HepG2 (cell line): ENCODE data around the gene FIZ1. TPM values are rescaled to one million over a fixed set of nuclear protein-coding genes. Genes with fewer than 3 reads are reported as not detected.

Experiments
- ISX ChIP-seq: sonication (generic); formaldehyde crosslinking; conservative IDR thresholded peaks from 2 replicates; pipeline ENCODE4 v1.5.0; 2020; ENCODE audit warnings: missing genetic modification reagents
- KDM3A ChIP-seq: IDR thresholded peaks from 2 replicates; pipeline ENCODE4 v1.6.1; 2018; ENCODE audit warnings: low read depth, missing compliant biosample characterization
- TEAD3 ChIP-seq: optimal IDR thresholded peaks from 2 replicates; pipeline ENCODE3; 2016; ENCODE audit warnings: borderline replicate concordance
- TP53 ChIP-seq: sonication (generic); formaldehyde crosslinking; conservative IDR thresholded peaks from 2 replicates; pipeline ENCODE4 v1.4.0; 2020; ENCODE audit warnings: missing genetic modification reagents
- YEATS4 ChIP-seq: sonication (generic); formaldehyde crosslinking; IDR thresholded peaks from 2 replicates; pipeline ENCODE4 v1.4.0; 2020; ENCODE audit warnings: missing genetic modification reagents, borderline replicate concordance
- ZMYM3 ChIP-seq: sonication (generic); formaldehyde crosslinking; IDR thresholded peaks from 2 replicates; pipeline ENCODE4 v1.5.1; 2020; ENCODE audit warnings: mild to moderate bottlenecking, missing genetic modification reagents
- ZNF136 ChIP-seq: sonication (generic); formaldehyde crosslinking; IDR thresholded peaks from 2 replicates; pipeline ENCODE4 v1.8.1; 2022; ENCODE audit warnings: low read depth, mild to moderate bottlenecking, moderate library complexity, missing genetic modification reagents
- ZNF333 ChIP-seq: sonication (generic); formaldehyde crosslinking; IDR thresholded peaks from 2 replicates; pipeline ENCODE4 v1.4.0; 2020; ENCODE audit warnings: mild to moderate bottlenecking, missing genetic modification reagents, borderline replicate concordance
- polyA plus RNA-seq, 8 experiments: library from polyadenylated mRNA; depleted of rRNA in 3 of 8; stranded (reverse) in 7 of 8; unstranded in 1 of 8; fragments of >200 nt; fragmentation: Illumina TruSeq in 4 of 8; extraction: Trizol in 4 of 8; gene quantifications; 2 replicates each; pipeline versions ENCODE4 v1.2.1 to v1.2.3, GENCODE V29; 2011 to 2016; ENCODE audit warnings: low read depth in 4 of 8, missing spikeins in 1 of 8, mixed read lengths in 1 of 8; ENCODE audit not compliant: insufficient read depth in 1 of 8
- total RNA-seq, 5 experiments: library from RNA; depleted of rRNA; stranded (reverse); fragments of >200 nt; fragmentation: Illumina TruSeq; extraction: Trizol; gene quantifications; 2 replicates each; pipeline ENCODE4 v1.2.3, GENCODE V29; 2016; ENCODE audit warnings: low read depth in 1 of 5
- TF ChIP-seq, protein P1 (sequence below): sonication (generic); formaldehyde crosslinking; IDR thresholded peaks from 2 replicates; pipeline ENCODE4 v1.4.0; 2020; ENCODE audit warnings: missing genetic modification reagents, borderline replicate concordance
- TF ChIP-seq, protein P2 (sequence below): IDR thresholded peaks from 2 replicates; pipeline ENCODE4 v1.6.1; 2016; ENCODE audit warnings: low read depth
- TF ChIP-seq, protein P3 (sequence below): sonication (generic); formaldehyde crosslinking; IDR thresholded peaks from one replicate; pipeline ENCODE4 v1.5.1; 2020; ENCODE audit warnings: mild to moderate bottlenecking, missing genetic modification reagents; ENCODE audit errors: not compliant biosample characterization
- TF ChIP-seq, protein P4 (sequence below): sonication (generic); formaldehyde crosslinking; IDR thresholded peaks from 2 replicates; pipeline ENCODE4 v1.8.0; 2022; ENCODE audit warnings: mild to moderate bottlenecking, missing genetic modification reagents; ENCODE audit not compliant: insufficient replicate concordance
- TF ChIP-seq, protein P5 (sequence below): sonication (generic); formaldehyde crosslinking; IDR thresholded peaks from 2 replicates; pipeline ENCODE4 v1.9.0; 2021; ENCODE audit warnings: missing genetic modification reagents, borderline replicate concordance

The FIZ1 gene
- total and polyA plus RNA-seq, 2 of the 13 experiments (the other 11 are each of a cell fraction or from before 2014, with no cell fraction given): 3.6 to 5.9 TPM

DNA sequence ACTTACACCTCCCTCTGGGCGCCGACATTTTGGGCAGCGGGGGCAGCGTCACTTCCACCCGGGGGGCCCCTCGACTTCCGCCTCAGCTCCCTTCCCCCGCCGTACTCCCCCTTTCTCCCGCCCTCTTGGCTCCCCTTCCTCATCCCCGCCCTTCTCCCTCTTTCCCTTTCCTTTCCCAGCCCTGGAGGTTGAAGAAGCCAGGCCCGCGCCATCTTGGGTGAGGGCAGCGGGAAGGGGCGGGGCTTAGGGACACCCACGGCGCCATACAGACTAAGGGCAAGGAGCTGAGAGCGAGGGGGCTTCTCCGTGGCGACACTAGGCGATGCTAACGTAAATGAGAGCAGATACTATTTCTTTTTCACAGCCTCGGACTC is at the start of gene FIZ1 (continued):
- TF ChIP-seq, protein P1, sequence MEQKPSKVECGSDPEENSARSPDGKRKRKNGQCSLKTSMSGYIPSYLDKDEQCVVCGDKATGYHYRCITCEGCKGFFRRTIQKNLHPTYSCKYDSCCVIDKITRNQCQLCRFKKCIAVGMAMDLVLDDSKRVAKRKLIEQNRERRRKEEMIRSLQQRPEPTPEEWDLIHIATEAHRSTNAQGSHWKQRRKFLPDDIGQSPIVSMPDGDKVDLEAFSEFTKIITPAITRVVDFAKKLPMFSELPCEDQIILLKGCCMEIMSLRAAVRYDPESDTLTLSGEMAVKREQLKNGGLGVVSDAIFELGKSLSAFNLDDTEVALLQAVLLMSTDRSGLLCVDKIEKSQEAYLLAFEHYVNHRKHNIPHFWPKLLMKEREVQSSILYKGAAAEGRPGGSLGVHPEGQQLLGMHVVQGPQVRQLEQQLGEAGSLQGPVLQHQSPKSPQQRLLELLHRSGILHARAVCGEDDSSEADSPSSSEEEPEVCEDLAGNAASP (CRISPR knock-in tag): peak; percentile 50
- TF ChIP-seq ZNF136 (CRISPR knock-in tag) (no peak), YEATS4 (CRISPR knock-in tag) (peak; percentile 29), ISX (CRISPR knock-in tag) (0 out of 2 replicates have a peak, but pooled peaks have one; percentile 4), TP53 (CRISPR knock-in tag) (no peak), TEAD3 (CRISPR knock-in tag) (no peak), ZMYM3 (CRISPR knock-in tag) (no peak), ZNF333 (CRISPR knock-in tag) (peak; percentile 69; the same call in 1 of the 2 replicates), KDM3A (no peak)
- TF ChIP-seq, protein P2, sequence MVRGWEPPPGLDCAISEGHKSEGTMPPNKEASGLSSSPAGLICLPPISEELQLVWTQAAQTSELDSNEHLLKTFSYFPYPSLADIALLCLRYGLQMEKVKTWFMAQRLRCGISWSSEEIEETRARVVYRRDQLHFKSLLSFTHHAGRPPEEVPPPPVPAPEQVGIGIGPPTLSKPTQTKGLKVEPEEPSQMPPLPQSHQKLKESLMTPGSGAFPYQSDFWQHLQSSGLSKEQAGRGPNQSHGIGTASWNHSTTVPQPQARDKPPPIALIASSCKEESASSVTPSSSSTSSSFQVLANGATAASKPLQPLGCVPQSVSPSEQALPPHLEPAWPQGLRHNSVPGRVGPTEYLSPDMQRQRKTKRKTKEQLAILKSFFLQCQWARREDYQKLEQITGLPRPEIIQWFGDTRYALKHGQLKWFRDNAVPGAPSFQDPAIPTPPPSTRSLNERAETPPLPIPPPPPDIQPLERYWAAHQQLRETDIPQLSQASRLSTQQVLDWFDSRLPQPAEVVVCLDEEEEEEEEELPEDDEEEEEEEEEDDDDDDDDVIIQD (CRISPR knock-in tag): no peak
- TF ChIP-seq, protein P3, sequence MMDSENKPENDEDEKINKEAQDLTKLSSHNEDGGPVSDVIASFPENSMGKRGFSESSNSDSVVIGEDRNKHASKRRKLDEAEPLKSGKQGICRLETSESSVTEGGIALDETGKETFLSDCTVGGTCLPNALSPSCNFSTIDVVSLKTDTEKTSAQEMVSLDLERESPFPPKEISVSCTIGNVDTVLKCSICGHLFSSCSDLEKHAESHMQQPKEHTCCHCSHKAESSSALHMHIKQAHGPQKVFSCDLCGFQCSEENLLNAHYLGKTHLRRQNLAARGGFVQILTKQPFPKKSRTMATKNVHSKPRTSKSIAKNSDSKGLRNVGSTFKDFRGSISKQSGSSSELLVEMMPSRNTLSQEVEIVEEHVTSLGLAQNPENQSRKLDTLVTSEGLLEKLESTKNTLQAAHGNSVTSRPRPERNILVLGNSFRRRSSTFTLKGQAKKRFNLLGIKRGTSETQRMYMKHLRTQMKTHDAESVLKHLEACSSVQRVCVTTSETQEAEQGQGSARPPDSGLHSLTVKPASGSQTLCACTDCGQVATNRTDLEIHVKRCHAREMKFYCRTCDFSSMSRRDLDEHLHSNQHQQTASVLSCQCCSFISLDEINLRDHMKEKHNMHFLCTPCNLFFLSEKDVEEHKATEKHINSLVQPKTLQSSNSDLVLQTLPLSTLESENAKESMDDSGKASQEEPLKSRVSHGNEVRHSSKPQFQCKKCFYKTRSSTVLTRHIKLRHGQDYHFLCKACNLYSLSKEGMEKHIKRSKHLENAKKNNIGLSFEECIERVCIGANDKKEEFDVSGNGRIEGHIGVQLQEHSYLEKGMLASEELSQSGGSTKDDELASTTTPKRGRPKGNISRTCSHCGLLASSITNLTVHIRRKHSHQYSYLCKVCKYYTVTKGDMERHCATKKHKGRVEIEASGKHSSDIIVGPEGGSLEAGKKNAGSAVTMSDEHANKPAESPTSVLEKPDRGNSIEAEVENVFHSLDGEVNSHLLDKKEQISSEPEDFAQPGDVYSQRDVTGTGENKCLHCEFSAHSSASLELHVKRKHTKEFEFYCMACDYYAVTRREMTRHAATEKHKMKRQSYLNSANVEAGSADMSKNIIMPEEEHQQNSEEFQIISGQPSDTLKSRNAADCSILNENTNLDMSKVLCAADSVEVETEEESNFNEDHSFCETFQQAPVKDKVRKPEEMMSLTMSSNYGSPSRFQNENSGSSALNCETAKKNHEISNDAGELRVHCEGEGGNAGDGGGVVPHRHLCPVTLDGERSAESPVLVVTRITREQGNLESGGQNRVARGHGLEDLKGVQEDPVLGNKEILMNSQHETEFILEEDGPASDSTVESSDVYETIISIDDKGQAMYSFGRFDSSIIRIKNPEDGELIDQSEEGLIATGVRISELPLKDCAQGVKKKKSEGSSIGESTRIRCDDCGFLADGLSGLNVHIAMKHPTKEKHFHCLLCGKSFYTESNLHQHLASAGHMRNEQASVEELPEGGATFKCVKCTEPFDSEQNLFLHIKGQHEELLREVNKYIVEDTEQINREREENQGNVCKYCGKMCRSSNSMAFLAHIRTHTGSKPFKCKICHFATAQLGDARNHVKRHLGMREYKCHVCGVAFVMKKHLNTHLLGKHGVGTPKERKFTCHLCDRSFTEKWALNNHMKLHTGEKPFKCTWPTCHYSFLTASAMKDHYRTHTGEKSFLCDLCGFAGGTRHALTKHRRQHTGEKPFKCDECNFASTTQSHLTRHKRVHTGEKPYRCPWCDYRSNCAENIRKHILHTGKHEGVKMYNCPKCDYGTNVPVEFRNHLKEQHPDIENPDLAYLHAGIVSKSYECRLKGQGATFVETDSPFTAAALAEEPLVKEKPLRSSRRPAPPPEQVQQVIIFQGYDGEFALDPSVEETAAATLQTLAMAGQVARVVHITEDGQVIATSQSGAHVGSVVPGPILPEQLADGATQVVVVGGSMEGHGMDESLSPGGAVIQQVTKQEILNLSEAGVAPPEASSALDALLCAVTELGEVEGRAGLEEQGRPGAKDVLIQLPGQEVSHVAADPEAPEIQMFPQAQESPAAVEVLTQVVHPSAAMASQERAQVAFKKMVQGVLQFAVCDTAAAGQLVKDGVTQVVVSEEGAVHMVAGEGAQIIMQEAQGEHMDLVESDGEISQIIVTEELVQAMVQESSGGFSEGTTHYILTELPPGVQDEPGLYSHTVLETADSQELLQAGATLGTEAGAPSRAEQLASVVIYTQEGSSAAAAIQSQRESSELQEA (CRISPR knock-in tag): no peak
- TF ChIP-seq, protein P4, sequence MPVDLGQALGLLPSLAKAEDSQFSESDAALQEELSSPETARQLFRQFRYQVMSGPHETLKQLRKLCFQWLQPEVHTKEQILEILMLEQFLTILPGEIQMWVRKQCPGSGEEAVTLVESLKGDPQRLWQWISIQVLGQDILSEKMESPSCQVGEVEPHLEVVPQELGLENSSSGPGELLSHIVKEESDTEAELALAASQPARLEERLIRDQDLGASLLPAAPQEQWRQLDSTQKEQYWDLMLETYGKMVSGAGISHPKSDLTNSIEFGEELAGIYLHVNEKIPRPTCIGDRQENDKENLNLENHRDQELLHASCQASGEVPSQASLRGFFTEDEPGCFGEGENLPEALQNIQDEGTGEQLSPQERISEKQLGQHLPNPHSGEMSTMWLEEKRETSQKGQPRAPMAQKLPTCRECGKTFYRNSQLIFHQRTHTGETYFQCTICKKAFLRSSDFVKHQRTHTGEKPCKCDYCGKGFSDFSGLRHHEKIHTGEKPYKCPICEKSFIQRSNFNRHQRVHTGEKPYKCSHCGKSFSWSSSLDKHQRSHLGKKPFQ (CRISPR knock-in tag): no peak
- TF ChIP-seq, protein P5, sequence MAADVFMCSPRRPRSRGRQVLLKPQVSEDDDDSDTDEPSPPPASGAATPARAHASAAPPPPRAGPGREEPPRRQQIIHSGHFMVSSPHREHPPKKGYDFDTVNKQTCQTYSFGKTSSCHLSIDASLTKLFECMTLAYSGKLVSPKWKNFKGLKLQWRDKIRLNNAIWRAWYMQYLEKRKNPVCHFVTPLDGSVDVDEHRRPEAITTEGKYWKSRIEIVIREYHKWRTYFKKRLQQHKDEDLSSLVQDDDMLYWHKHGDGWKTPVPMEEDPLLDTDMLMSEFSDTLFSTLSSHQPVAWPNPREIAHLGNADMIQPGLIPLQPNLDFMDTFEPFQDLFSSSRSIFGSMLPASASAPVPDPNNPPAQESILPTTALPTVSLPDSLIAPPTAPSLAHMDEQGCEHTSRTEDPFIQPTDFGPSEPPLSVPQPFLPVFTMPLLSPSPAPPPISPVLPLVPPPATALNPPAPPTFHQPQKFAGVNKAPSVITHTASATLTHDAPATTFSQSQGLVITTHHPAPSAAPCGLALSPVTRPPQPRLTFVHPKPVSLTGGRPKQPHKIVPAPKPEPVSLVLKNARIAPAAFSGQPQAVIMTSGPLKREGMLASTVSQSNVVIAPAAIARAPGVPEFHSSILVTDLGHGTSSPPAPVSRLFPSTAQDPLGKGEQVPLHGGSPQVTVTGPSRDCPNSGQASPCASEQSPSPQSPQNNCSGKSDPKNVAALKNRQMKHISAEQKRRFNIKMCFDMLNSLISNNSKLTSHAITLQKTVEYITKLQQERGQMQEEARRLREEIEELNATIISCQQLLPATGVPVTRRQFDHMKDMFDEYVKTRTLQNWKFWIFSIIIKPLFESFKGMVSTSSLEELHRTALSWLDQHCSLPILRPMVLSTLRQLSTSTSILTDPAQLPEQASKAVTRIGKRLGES (CRISPR knock-in tag): no peak
